Stimulated activated CD4-positive, alpha-beta T cell treated with anti-CD3 and anti-CD28 coated beads, Interleukin-2, amount 100 ng/mL, for 48 hours (primary cell): ENCODE data around the gene DSCAML1.
"Not testable (repeated sequence)": the region's sequence is repeated elsewhere in the genome, so short reads cannot be mapped to it uniquely, and the experiment has no call there.

ENCODE experiments used
- DNase-seq, 2 donors: peaks; one replicate each; pipeline ENCODE4 v3.0.0-alpha.2; 2020

DSCAML1 gene

DNA sequence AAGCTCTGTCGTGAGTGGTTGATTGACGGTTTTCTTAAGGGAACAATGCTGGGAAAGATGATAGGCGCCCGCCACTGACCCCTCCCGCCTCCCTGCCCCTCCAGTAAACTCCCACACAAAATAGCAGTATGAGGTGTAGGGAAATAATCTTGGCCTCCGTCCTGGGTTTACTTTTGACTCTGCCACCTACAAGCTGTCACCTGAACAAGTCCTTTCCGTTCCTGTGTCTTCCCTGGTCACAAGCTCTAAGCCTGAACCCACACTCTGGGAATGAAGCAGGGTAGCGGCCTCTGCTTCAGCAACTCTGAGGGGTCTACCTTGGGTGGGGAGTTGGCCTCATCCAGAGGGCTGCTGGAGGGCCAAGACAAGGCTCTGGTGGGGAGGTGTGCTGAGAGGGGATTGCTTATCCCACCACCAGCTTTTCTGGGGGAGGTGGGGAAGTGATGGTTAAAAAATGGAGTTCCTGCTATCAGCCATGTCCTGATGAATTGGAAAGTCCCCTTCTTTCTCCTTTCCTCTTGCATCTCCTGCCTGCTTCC, 381.6 kb downstream of the DSCAML1 start:
- DNase-seq = no peak

DNA sequence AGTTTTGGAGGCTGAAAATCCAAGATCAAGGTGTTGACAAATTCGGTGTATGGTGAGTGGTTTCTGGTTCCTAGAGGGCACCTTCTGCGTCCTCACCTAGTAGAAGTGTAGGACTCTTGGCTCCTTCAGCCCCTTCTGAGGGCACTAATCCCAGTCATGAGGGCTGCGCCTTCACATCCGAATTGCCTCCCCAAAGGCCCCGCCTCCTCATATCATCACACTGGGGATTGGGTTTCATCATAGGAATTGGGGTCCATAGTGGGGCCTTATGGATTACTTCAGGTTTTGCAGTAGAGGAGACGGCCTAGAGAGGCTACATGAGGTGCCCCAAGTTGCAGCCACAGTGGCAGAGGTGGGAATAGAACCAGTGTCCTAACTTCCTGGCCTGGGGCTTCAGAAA, 382.3 kb downstream of the DSCAML1 start:
- DNase-seq = no peak

DNA sequence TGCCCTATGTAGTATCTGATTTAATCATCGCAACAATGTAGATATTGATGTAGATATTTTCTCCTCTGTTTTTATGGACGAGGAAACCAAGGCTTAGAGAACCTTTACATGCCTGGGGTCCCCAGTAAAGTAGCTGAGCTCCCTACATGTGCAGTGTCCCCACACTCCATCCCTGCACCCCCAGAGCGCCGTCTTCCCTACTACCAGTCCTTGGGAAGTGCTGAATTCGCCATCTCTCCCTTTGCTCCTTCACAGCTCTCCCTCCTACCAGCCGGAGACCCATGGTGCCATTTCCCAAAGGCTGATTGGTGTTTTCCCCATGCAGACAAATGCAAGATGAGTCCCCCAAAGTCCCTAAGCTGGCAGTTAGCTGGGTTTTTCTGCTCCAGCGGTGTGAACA, 383.4 kb downstream of the DSCAML1 start:
- DNase-seq = no peak

DNA sequence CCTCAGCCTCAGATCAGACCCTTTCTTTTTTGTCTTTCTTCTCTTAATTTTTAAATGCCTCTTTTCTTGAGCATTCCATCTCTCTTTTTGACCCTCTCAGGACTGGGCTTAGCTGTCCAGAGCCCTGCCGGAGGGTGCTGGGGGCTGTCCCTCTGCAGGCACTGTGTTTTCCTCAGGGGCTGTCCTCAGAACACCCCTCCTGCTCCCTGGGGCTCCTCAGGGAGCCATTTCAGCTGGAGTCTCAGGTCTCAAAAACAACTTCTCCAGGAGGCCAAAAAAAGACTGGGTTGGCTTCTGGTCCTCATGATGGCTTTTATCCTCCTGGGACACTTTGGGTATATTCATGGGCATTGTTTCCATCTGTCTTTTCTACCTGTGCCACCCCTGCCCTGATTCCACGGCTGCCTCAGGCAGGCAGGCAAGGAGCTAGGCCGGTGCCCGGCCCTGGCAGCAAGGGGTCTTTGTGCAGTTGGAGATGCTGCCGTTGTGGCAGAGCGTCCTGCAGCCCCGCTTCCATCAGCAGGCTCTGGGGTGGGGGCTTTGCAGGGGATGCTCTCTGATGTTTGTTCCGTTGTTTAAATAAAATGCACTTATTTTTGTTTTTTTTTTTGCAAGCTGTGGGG, 384.3 kb downstream of the DSCAML1 start:
- no peak for DNase-seq

DNA sequence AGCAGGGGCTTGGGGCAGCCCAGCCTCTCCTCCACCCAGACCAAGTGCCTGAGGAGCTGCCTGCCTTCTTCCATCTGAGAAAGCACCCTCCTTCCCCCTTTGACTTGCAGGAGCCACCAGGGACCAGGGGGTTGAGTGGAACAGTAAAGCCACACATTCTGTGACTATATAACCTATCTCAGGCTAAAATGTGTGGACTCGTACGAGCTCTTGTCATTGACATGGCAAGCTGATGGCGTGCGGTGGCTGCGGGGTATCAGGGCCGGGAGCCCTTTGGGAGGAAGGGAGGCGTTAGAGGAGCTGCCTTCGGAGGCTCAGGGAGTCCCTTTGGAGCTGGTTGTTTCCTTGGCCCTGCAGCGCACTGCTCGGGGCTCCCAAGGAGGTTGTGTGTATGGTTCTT, 384.8 kb downstream of the DSCAML1 start:
- no peak for DNase-seq

DNA sequence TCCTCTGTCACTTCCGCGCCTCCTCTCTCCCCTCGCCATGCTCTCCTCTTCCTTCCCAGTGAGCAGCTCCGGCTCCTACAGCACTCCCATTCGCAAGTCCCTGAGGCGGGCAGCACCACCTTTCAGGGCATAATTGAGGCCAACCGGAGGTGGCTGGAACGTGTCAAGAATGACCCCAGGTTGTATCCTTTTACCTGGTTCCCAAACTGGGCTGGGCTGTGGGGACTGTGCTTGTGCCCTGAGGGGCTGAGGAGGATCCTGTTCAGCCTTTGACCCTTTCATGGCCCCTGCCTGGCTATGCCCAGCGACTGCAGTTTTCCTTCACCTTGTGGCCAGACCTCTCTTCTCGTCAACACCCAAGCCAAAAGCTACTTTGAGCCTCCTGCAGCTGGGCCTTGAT, 385.3 kb downstream of the DSCAML1 start:
- no peak for DNase-seq

DNA sequence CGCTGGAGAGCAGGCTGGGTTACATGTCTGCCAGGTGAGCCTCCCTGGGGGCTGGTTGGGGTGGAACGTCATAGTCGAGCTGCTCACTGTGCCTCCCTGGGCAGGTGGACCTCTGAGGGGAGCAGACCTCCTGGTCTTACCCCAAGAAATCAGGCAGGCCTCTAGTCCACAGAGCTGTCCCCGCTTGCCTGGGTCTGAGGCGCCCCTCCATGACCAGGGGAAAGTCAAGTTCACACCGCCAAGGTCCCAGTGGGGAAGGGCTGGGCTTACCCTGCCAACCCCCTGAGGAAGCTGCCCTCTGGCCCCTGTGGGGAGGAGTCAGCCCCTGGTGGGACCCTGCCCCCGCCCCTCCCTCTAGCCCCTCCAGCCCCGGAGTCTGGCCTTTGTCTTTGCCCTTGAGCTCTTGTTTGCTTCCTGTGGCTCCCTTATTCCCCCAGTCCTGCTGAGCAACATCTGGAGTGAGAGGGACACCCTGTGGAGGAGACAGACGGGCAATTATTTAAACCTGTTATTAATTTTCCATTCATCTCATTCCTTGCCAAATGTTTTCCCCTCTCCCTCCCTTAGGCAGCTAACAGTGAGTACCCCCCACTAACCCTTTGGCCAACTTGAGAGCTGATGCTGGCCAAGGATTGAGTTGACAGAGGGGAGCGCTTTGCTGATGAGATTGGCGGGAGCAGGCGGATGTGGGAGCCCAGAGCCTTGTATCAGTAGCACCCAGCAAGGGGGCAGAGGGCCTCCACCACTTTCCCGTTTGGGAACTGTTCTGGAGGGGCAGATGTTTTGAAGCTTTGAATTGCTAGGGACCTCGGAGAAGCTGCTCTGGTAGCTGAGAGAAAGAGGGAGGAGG, 385.9 kb downstream of the DSCAML1 start:
- no peak for DNase-seq

DNA sequence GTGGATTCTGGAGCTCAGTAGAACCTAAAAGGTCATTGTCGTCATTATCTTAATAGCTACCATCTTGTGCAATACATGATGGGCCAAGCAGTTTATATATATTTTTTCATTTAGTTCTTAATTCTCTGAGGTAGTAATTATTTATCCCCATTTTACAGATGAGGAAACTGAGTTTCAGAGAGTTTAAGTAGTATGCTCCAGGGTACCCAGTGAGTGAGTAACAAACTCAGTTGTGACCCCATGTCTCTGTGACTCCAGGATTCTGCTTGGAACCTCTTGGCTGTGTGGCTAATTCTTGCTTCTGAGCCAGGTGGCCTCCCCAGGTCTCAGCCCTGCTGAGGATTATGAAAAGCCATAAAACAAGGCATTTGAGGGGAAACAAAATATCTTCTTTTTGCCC, 386.8 kb downstream of the DSCAML1 start:
- no peak for DNase-seq

DNA sequence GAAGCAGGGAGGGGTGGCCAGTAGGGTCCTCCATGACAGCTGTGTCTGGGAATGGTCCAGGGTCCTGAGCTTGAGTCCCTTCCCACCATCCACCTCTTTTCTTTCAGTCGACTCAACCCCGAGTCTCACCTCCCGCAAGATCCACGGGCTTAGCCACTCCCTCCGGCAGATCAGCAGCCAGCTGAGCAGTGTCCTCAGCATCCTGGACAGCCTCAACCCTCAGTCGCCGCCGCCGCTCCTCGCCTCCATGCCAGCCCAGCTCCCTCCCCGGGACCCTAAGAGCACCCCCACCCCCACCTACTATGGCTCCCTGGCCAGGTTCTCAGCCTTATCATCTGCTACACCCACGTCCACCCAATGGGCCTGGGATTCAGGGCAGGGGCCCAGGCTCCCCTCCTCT, 387.5 kb downstream of the DSCAML1 start:
- DNase-seq = no peak

DNA sequence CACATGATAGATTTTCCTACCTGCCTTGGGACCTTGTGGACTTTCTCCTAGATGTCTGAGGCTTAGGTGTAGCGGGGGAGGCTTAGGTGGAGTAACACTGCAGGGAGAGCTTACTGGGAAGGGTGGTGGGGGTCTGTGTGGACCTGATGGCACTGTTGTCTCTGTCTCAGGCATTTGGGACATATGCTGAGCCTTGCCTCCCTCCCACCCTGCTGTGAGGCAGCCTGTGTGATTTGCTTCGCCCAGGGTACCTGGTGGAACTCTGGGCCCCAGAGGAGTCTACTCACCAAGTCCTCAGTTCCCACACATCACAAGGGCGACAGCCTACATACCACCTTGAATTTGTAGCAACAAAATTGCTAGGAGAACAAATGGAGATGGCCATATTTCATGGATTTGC, 388.7 kb downstream of the DSCAML1 start:
- DNase-seq = no peak

DNA sequence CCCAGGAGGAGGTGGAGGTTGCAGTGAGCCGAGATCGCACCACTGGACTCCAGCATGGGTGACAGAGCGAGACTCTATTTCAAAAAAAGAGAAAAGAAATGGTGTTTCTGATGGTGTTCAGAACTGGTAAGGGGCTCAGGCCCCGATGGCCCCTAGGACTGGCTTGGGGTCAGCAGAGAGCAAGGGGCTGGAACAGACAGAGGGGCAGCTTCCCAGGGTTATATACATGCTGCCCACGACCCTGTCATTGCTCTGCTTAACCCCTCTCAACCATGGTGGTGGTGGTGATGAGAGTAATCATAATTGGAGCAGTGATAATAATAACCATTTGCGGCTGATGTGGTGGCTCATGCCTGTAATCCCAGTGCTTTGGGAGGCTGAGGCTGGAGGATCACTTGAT, 390.0 kb downstream of the DSCAML1 start:
- no peak for DNase-seq

DNA sequence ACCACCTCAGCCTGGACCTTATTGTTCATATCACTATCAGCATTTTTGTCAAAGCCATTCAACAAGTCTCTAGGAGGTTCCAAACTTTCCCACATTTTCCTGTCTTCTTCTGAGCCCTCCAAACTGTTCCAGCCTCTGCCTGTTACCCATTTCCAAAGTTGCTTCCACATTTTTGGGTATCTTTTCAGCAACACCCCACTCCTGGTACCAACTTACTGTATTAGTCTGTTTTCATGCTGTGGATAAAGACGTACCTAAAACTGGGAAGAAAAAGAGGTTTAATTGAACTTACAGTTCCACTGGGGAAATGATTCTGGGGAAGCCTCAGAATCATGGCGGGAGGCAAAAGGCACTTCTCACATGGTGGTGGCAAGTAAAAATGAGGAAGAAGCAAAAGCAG, 391.1 kb downstream of the DSCAML1 start:
- DNase-seq = not testable (repeated sequence)

DNA sequence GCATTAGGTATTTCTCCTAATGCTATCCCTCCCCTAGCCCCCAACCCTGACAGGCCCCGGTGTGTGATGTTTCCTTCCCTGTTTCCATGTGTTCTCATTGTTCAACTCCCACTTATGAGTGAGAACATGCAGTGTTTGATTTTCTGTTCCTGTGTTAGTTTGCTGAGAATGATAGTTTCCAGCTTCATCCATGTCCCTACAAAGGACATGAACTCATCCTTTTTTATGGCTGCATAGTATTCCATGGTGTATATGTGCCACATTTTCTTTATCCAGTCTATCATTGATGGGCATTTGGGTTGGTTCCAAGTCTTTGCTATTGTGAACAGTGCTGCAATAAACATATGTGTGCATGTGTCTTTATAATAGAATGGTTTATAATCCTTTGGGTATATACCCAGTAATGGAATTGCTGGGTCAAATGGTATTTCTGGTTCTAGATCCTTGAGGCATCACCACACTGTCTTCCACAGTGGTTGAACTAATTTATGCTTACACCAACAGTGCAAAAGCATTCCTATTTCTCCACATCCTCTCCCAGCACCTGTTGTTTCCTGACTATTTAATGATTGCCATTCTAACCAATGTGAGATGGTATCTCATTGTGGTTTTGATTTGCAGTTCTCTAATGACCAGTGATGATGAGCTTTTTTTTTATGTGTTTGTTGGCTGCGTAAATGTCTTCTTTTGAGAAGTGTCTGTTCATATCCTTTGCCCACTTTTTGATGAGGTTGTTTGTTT, 397.7 kb downstream of the DSCAML1 start:
- DNase-seq = not testable (repeated sequence)

DNA sequence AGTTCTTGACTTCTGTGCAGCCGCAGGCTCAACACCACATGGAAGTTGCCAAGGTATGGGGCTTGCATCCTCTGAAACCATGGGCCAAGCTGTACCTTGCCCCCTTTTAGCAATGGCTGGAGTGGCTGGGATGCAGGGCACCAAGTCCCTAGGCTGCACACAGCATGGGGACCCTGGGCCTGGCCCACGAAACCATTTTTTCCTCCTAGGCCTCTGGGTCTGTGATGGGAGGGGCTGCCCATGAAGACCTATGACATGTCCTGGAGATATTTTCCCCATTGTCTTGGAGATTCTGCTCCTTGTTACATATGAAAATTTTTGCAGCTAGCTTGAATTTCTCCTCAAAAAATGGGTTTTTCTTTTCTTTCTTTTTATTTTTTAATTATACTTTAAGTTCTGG, 398.4 kb downstream of the DSCAML1 start:
- not testable (repeated sequence) for DNase-seq

DNA sequence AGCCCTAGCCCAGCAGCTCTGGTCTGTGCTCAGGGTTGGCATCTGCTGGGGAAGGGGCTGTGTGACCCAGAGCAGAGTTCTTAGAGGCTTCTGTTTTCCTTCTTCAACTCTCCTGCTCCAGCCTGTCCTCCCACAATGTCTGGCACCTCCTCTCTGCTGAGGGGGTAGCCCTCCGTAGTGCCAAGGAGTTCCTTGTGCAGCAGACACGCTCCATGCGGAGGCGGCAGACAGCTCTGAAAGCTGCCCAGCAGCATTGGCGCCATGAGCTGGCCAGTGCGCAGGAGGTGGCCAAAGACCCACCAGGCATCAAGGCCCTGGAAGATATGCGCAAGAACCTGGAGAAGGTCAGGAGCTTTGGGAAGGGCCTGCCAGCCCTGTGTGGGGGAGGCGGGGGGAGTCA, 400.0 kb downstream of the DSCAML1 start:
- DNase-seq = no peak

DNA sequence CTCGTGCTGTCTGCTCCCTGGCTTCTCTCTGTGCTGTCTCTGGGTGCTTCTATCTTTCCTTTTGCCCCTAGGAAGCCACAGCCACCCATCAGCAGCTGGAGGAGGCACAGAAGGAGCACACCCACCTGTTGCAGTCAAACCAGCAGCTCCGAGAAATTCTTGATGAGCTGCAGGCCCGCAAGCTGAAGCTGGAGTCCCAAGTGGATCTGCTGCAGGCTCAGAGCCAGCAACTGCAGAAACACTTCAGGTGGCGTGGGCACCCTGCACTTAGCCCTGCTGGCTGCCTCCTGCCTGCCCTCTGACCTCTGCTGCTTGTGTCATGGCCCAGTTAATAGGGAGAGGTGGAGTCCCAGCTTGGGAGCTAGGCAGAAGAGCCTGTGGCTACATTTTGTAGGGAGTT, 401.5 kb downstream of the DSCAML1 start:
- no peak for DNase-seq

DNA sequence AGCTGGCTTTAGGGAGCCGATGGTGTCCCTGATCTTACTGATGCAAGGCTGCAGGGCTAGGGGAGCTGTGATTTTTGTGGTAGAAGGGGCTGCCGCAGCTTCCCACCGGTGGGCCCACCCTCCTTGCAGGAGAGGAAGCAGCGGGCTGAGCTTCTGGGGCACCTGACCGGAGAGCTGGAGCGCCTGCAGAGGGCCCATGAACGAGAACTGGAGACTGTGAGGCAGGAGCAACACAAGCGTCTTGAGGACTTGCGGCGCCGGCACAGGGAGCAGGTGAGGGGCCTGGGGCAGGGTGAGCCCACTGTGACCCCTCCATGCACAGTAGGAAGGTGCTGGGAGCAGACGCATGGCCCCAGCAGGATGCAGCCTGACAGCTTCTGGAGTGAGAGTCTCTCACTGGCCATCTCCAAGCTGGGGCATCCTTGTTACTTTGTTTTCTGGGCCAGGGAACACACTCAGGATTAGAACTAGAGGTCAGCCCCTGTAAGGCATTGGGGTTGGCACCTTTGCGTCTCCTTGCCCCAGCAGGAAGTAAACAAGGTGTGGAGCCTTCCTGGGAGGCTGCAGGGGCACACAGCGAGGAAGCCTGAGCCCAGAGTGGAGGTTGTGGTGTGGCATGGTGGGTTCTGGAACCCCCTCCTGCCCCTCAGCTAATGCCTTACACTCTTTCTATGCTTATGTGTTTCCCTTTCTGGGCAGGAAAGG, 402.6 kb downstream of the DSCAML1 start:
- no peak for DNase-seq

DNA sequence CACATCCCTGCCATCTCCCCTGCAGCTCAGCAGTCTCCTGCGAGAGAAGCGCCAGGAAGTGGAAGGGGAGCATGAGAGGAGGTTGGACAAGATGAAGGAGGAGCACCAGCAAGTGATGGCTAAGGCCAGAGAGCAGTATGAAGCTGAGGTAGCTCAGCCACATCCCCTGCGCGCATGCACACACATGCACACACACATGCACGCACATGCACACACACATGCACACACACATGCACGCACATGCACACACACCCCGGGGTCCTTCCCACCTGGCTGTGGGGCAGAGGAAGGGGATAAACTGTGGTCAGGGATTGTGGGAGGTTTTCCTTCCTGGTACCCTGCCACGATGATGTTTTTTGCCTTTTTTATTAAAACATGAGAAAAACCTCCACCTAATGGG, 404.0 kb downstream of the DSCAML1 start:
- no peak for DNase-seq

DNA sequence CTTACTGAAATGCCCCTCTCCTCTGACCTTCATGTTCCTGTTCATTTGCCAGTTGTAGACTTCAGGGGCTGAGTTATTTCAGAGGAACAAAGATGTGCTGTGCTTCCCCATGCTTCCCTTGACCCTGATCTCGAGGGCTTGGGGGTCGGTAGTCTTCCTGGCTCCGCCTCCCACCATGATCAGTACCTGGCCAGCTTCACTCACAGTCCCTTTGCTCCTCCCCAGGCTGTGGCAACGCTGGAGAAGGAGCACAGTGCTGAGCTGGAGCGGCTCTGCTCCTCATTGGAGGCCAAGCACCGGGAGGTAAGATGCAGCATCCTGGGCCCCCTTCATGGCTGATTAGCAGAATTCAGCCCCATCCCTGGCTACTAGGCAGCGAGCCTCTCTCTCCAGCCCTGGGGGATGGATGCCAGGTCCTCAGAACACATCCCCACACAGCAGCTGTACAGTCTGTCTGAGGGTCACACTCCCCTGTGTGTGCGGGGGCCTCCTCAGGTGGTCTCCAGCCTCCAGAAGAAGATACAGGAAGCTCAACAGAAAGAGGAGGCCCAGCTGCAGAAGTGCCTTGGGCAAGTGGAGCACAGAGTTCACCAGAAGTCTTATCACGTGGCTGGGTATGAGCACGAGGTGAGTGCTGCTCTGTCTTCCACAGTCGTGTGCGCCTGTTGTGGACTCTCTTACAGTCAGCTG, 404.9 kb downstream of the DSCAML1 start:
- no peak for DNase-seq

DNA sequence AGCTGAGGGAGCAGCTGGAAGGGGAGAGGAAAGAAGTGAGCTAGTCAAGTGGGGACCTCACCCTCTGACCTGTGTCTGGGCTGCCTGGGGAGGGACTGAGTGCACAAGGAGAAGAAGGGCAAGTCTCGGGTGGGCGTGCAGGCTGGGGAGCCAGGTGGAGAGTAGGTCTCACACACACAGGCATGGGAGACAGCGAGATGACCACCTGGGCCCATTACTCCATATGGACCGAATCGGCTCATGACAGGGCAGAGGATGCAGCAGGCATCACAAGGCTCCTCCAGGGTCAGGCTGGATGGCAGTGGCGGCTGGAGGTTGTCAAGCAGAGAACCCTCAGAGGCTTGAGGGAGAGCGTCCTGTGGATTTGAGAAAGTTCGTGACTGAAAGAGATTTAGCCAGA, 405.8 kb downstream of the DSCAML1 start:
- no peak for DNase-seq

DNA sequence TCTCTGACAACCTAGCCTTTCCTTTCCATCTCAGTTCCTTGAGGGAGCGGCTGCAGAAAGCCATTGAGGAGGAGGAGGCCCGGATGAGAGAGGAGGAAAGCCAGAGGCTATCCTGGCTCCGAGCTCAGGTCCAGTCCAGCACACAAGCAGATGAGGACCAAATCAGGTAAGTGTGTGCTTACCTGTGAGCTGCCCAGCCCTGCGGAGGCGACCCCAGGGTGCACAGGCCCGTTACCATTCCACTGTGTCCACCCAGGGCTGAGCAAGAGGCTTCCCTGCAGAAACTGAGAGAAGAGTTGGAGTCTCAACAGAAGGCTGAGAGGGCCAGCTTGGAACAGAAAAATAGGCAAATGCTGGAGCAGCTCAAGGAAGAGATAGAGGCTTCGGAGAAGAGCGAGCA, 406.3 kb downstream of the DSCAML1 start:
- no peak for DNase-seq

DNA sequence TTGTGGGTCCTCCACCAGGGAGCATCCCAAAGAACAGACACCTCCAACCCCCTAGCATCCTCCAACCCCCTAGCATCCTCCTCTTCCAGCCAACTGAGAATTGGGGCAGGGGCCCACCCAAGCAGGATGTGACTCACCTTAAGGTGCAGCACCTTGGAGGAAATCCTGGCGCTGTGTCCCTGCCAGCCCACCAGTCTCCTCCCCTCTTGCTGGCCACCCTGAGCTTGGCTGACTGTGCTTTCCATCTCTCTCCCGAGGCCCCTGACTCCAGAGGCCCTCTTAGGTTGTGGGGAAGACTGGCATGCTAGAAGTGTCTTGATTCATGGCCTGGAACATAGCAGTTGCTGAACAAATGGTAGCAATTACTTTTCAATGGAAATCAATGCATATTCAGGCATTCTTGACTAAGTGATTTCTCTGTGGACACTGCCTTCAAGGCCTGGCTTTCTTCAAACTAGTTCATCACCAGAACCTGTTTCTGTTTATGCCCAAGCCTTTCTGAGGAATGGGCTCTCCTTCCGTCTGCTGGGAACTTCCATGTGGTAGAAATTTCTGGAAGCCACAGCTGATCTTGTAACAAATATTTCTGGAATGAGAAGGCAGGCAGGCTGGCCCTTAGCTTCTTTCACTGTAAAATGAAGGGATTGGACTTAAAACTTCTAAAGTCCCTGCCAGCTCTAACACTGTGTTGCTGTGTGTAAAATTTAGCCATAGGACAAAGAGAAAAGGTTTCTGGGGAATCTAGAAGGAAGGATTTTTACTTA, 408.8 kb downstream of the DSCAML1 start:
- DNase-seq = no peak
